GM12891 (cell line): ENCODE results near the gene TES.

ENCODE experiments used
- DNase-seq: peaks from one replicate; pipeline ENCODE4 v3.0.0; 2011; ENCODE audit warnings: low spot score; ENCODE audit not compliant: insufficient read length
- FAIRE-seq: peaks from 2 replicates; lab custom pipeline; 2011; peaks lifted over from hg19 to GRCh38; lab: Jason Lieb, UNC
- PAX5 ChIP-seq: IDR thresholded peaks from 2 replicates; pipeline ENCODE4 v1.6.1; 2011; ENCODE audit warnings: low read length, moderate library complexity, mild to moderate bottlenecking; ENCODE audit not compliant: insufficient read depth, severe bottlenecking
- POLR2A ChIP-seq: IDR thresholded peaks from 2 replicates; pipeline ENCODE4 v1.6.1; 2011; ENCODE audit warnings: low read depth, low read length, control low read depth
- POLR2AphosphoS5 ChIP-seq: IDR thresholded peaks from 2 replicates; pipeline ENCODE4 v1.6.1; 2011; ENCODE audit warnings: low read depth, low read length, control low read depth
- POU2F2 ChIP-seq: IDR thresholded peaks from 2 replicates; pipeline ENCODE4 v1.6.1; 2011; ENCODE audit warnings: low read depth, mild to moderate bottlenecking, control low read depth, low read length, moderate library complexity
- SPI1 ChIP-seq: IDR thresholded peaks from 2 replicates; pipeline ENCODE4 v1.6.1; 2011; ENCODE audit warnings: low read depth, low read length, control low read depth
- TAF1 ChIP-seq: IDR thresholded peaks from 2 replicates; pipeline ENCODE4 v1.6.1; 2011; ENCODE audit warnings: low read depth, low read length, control low read depth

Gene TES

GRCh38 chr7:116208919-116209318, 1.4 kb upstream of the TES start:
- DNase-seq (no peak), FAIRE-seq (no peak)
- no peak for TF ChIP-seq POLR2A
- no peak for TF ChIP-seq SPI1
- no peak for TF ChIP-seq POU2F2
- no peak for TF ChIP-seq TAF1
- TF ChIP-seq PAX5 = no peak
- no peak for TF ChIP-seq POLR2AphosphoS5

GRCh38 chr7:116209561-116210070, 723 bp upstream of the TES start:
- FAIRE-seq (peak; percentile 50), DNase-seq (no peak)
- no peak for TF ChIP-seq SPI1

- peak; percentile 28 for DNase-seq
- TF ChIP-seq TAF1 = peak; percentile 23; the same call in 1 of the 2 replicates
- no peak for TF ChIP-seq POLR2A
- TF ChIP-seq POLR2AphosphoS5 = peak; percentile 45; the same call in 1 of the 2 replicates
- TF ChIP-seq SPI1 = peak; percentile 10; the same call in 1 of the 2 replicates
- TF ChIP-seq POU2F2 = 0 out of 2 replicates have a peak, but pooled peaks have one; percentile 18
- no peak for TF ChIP-seq PAX5
- FAIRE-seq = peak; percentile 88
Observed at GRCh38 chr7:116211006-116211912, 920 bp downstream of the TES start.

GRCh38 chr7:116211913-116212596, 1.7 kb downstream of the TES start:
- DNase-seq (no peak), FAIRE-seq (peak; percentile 20)
- TF ChIP-seq PAX5 = no peak
- TF ChIP-seq TAF1 = no peak
- no peak for TF ChIP-seq POU2F2
- no peak for TF ChIP-seq SPI1
- TF ChIP-seq POLR2A = no peak
- TF ChIP-seq POLR2AphosphoS5 = no peak

- TF ChIP-seq SPI1 = no peak
- no peak for TF ChIP-seq POLR2AphosphoS5
- TF ChIP-seq POLR2A = no peak
- TF ChIP-seq TAF1 = no peak
- TF ChIP-seq POU2F2 = no peak
- no peak for TF ChIP-seq PAX5
- DNase-seq (no peak), FAIRE-seq (no peak)
Observed at GRCh38 chr7:116212869-116213268, 2.5 kb downstream of the TES start.

- TF ChIP-seq POU2F2 (no peak), TAF1 (no peak), POLR2A (no peak)
- DNase-seq (no peak), FAIRE-seq (no peak)
Observed at GRCh38 chr7:116213361-116214130, 3.2 kb downstream of the TES start.

GRCh38 chr7:116214921-116215320, 4.6 kb downstream of the TES start:
- FAIRE-seq (no peak), DNase-seq (no peak)
- TF ChIP-seq POU2F2 = no peak

GRCh38 chr7:116215551-116215950, 5.2 kb downstream of the TES start:
- FAIRE-seq = no peak
- DNase-seq = no peak
- TF ChIP-seq PAX5 (no peak), SPI1 (no peak), POLR2AphosphoS5 (no peak), POLR2A (no peak), POU2F2 (no peak), TAF1 (no peak)

GRCh38 chr7:116216956-116217571, 6.7 kb downstream of the TES start:
- TF ChIP-seq POLR2AphosphoS5 (no peak), PAX5 (no peak), TAF1 (no peak), POU2F2 (no peak), SPI1 (no peak), POLR2A (no peak)
- no peak for FAIRE-seq
- no peak for DNase-seq
